ENCODE data around the gene TRIP13.

TRIP13 gene

DNA sequence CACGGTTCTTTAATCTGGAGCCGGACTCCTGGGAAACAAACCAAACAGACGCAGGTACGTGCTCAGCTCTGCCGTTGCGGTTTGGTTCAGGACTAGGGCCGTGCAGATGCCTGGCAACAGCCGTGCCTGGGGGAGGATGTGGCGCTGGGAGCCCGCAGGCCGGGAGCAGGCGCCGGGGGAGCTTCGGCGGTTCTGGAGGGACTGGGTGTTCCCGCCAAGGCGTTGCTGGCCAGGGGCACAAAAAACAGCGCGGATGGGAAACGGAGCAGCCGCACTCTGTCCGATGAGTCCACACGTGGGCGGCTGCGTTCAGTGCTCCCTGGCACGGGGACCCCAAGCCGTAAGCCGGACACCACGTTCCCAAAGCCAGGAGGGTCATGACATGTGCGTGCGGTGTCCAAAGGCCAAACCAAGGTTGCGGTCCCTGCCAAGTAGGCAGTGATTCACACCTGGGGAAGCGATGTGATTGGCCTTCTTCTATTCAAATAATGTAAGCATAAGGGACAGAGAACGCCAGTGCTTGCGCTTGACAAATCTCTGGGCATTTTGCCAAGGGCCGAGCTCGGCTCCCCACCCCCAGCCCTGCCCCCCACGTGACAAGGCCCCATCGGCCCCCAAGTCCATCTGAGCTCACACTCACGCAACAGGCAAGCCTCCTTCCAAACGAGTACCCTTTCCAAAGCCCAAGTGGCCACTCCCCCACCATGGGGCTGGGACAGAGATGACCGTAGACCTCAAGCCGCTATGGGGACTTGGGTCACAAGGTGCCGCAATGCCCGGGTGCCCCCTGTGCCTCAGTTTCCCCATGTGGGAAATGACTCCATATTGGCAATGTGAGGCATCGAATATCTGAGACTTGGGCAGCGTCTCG is 66.3 kb downstream of the TRIP13 start:
- peak overlapping the region; percentile 51 for H3K27ac ChIP-seq
- TF ChIP-seq, protein P1, sequence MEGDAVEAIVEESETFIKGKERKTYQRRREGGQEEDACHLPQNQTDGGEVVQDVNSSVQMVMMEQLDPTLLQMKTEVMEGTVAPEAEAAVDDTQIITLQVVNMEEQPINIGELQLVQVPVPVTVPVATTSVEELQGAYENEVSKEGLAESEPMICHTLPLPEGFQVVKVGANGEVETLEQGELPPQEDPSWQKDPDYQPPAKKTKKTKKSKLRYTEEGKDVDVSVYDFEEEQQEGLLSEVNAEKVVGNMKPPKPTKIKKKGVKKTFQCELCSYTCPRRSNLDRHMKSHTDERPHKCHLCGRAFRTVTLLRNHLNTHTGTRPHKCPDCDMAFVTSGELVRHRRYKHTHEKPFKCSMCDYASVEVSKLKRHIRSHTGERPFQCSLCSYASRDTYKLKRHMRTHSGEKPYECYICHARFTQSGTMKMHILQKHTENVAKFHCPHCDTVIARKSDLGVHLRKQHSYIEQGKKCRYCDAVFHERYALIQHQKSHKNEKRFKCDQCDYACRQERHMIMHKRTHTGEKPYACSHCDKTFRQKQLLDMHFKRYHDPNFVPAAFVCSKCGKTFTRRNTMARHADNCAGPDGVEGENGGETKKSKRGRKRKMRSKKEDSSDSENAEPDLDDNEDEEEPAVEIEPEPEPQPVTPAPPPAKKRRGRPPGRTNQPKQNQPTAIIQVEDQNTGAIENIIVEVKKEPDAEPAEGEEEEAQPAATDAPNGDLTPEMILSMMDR (conservative IDR thresholded peaks at IDR 0.05) = no peak

DNA sequence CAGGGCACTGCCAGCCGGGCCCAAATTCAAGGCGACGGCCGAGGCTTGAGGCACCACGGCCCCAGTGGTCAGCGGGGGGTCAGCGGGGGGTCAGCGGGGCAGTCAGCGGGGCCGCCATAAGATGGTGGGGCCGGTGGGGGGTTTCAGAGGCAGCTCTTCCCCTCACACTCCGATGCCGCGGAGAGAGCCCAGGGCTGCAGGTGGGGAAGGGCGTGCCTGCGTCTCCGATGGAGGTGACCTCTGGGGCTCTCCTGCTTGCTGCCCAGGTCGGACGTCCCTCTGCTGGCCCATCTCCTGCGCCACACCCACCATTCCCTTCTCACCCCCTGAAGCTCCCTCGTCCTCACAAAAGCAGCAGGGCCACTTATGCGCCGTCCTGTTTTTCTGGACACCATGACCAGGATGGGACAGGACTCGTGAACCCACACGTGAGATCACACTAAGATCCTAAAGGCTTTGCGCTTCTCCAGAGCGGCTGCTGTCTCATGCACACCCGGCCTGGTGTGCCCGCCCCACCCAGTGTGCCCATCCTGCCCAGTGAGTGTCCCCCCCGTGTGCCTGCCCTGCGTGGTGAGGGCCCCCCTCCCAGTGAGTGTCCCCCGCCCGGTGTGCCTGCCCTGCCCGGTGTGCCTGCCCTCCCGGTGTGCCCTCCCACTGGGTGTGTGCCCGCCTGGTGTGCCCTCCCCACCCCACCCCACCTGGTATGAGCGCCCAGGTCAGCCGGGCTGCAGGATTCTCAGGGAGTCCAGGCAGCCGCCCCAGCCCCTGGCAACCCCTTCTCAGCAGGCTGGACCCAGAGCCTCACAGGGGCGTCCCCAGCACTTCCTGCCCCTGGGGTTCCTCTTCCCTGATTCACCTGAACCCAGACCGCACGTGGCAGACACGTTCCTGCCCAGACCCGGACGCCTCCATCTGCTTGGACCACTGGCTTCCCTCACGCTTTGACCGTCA is 67.2 kb downstream of the TRIP13 start:
- TF ChIP-seq, protein P1 (conservative IDR thresholded peaks at IDR 0.05) = no peak
- H3K27ac ChIP-seq = no peak overlapping the region

DNA sequence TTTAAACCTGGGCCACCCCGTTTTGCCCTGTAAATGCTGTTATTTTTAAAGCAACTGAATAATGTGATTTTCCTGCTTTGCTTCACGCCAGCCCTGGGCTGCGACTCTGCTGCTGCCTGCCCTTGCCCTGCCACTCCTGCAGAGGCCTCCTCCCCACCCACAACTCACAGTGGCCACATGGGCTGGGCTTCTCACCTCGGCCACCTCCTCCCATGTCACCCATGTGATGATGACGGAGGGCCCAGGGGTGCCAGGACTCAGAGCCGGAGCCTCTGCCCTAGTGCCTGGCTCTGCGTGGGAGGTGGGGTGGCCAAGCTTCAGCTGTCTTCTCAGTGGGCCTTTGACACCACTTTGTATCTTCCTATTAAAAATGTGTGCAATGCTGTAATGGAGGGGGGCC is 67.9 kb downstream of the TRIP13 start:
- no peak overlapping the region for H3K27ac ChIP-seq
- TF ChIP-seq, protein P1 (conservative IDR thresholded peaks at IDR 0.05) = no peak

DNA sequence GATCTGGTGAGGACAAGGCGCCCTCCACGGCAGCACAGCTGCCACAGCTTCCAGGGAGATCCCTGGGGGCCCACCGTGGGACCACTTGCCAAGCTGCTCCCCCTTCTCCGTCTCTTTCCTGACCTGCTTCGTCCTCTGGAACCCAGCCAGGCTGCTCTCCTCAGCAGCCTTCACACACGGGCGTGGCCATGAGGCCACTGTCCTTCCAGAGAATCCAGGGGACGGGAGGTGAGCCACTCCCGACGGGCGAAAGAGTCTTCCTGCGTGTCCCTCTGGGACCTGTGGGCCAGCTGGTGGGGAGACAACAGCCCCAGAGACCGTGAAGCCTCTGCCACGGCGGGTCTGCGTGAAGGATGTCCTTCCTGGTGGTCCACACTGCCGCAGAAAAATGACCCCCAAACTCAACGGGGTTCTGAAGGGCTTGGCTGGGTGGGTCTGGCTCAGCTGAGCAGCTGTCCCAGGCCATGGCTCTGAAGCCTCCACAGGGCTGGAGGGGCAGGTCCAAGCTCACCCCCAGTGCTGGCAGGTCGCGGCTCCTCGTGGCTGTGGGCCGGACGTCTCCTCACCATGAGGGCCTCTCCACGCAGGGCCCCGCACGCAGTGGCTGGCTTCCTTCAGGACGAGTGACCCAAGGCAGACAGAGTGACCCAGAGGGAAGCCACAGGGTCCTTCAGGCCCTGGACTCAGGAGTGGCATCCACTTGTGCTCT is 68.5 kb downstream of the TRIP13 start:
- TF ChIP-seq, protein P1 (conservative IDR thresholded peaks at IDR 0.05) = no peak
- H3K27ac ChIP-seq = no peak overlapping the region

DNA sequence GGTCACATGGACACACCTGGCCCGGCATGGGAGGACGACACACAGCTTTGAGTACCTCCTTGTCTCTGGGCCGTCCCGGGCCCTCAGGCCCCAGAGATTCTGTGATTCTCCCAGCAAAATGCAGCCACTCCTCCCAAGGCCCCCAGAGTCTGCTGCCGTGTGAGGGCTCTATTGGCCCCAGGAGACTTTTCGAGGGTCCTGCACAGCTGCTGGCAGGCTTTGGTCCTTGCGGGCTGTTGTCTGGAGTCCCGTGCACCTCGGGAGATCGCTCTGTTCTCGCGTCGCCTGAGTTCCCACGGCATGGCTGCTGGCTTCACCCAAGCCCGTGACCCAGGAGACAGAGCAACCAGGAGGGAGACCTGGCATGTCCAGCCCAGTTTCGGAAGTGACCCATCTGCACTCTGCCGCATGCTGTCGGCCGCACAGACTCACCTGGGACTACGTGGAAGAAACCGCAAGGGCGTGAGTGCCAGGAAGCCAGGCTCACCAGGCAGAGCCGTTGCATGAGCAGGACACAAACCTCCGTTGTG is 69.1 kb downstream of the TRIP13 start:
- TF ChIP-seq, protein P1 (conservative IDR thresholded peaks at IDR 0.05) = no peak
- H3K27ac ChIP-seq = no peak overlapping the region

DNA sequence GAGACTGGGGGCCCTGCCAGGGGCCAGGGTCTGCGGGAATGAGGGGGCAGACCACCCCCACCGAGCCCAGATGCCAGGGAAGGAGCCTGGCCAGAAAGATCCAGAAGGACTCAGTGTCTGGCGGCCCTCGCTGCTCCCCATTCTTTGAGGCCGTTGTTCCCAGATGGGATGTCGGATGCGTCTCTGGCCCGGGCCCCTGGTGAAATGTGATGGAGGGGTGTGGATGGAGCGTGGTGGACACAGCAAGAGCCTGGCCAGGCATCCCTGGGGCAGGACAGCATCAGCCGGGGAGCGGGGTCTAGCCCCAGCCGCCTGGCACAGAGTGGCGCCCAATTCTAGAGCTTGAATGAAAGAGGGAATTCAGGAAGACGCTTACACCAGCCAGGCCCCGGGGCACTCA is 69.7 kb downstream of the TRIP13 start:
- TF ChIP-seq, protein P1 (conservative IDR thresholded peaks at IDR 0.05) = no peak
- no peak overlapping the region for H3K27ac ChIP-seq
